Astrocyte (in vitro differentiated cells and primary cell): Measurements from ENCODE around the gene CUL4B.

Experiments
- EZH2 ChIP-seq: IDR thresholded peaks from 2 replicates; pipeline ENCODE4 v1.6.1; 2012; ENCODE audit warnings: mild to moderate bottlenecking, low read length, inconsistent platforms; ENCODE audit not compliant: insufficient read depth
- TF ChIP-seq, protein P1 (sequence below): IDR thresholded peaks from 2 replicates; pipeline ENCODE4 v1.5.1; 2011; ENCODE audit warnings: low read depth, mild to moderate bottlenecking, inconsistent platforms, low read length, moderate library complexity; ENCODE audit not compliant: insufficient read depth

DNA sequence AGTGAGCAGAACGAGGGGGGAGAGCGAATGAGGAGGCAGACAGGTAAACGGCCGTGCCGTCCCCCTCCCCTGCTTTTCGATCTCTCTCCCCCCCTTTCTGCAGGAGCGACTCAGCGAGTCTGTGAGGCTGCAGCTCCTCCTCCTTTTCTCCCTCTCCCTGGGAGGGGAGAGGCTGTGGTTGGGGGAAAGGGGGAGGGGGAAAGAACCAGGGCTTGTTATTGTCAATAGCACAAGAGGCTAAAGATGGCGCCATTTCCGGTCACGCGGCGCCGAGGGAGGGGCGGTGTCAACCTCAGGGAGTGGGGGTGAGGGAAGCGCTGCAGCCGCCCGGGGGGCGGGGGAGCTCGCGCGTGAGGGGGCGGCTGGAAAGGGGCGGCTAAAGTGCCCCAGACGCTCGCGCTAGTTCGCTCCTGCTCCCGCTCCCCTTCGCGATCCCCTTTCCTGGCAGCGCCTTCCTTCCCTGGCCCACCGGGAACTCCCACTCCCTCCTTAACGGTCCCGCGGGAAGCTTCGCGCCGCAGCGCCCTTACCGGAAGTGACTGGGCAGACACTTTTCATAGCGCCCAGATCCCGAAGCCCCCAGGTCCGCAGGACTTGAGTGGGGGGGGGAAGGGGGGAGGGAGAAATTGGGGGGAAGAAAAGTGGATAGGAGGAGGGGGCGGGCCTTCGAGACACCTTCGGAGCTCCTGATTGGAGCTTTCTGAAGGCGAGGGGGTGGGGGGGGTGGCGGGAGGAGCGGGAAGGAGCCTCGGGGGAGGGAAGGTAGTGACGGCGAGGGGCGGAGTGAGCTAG is at the start of gene CUL4B:
- no peak for TF ChIP-seq EZH2
- TF ChIP-seq, protein P1, sequence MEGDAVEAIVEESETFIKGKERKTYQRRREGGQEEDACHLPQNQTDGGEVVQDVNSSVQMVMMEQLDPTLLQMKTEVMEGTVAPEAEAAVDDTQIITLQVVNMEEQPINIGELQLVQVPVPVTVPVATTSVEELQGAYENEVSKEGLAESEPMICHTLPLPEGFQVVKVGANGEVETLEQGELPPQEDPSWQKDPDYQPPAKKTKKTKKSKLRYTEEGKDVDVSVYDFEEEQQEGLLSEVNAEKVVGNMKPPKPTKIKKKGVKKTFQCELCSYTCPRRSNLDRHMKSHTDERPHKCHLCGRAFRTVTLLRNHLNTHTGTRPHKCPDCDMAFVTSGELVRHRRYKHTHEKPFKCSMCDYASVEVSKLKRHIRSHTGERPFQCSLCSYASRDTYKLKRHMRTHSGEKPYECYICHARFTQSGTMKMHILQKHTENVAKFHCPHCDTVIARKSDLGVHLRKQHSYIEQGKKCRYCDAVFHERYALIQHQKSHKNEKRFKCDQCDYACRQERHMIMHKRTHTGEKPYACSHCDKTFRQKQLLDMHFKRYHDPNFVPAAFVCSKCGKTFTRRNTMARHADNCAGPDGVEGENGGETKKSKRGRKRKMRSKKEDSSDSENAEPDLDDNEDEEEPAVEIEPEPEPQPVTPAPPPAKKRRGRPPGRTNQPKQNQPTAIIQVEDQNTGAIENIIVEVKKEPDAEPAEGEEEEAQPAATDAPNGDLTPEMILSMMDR = no peak
